T-helper 2 cell treated with Interferon-gamma antibody and Interleukin-4, amounts not matched to agents 100 ng/mL and 5 ng/mL, for 36 hours (primary cell): ENCODE measurements around the gene F12. TPM values are rescaled to one million over a fixed set of nuclear protein-coding genes. Genes with fewer than 3 reads are reported as not detected.

ENCODE experiments used
- intact Hi-C: fragments of 100-400 bp; cut with micrococcal nuclease; formaldehyde crosslinking; loops from one replicate; pipeline ENCODE4 v1.15.1; 2023
- total RNA-seq: library from RNA; stranded (reverse); gene quantifications from 2 replicates; pipeline ENCODE4 v1.2.3, GENCODE V29; 2022

F12 gene
- total RNA-seq, 1 donor from 2014 or later: 1.9 TPM

DNA sequence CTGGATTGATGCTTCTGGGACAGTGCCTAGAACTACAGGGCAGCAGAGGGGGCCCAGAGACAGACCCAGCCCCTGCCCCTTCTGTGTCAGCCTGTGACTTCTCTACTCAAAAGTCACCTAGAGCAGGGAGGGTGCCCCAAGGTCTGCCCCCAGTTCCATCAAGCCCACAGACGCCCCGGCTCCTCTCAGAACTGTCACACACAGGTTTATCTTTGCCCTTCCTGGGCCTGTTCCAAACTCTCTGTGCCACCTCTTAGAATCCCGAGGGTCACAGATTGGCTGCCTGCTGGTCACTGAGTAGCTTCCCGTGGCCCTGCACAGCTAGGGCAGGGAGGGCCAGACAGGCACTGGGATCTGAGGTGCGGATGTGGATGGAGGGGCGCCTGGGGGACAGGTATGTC is 49.9 kb downstream of the F12 start:
- intact Hi-C loops: loop anchor here (5.0 kb wide), 1 partner anchor 43 kb away; the partner anchor contains the start of gene PFN3

DNA sequence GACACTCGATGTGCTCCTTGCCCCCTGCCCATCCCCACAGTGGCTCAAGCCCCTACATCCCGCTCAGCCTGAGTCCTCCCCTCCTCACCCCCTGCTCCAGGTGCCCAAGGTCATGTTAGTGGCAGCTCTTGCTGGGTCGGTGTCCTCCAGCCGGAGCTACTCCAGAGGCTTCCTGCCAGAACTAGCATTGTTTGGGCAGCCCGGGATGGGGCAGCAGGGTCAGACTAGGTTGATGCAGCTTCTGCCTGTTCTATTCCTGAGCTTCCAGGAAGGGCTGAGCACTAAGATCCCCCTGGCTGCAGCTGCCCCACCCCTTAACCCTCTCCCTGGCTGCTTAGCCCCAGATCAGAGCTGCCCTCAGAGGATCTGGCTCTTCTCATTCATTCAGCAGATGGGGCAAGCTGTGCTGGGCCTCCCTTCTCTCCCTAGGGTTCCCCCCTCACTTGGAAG is 51.0 kb downstream of the F12 start:
- intact Hi-C loops: loop anchor here (5.0 kb wide), 1 partner anchor 44 kb away; the partner anchor contains the start of gene PFN3

DNA sequence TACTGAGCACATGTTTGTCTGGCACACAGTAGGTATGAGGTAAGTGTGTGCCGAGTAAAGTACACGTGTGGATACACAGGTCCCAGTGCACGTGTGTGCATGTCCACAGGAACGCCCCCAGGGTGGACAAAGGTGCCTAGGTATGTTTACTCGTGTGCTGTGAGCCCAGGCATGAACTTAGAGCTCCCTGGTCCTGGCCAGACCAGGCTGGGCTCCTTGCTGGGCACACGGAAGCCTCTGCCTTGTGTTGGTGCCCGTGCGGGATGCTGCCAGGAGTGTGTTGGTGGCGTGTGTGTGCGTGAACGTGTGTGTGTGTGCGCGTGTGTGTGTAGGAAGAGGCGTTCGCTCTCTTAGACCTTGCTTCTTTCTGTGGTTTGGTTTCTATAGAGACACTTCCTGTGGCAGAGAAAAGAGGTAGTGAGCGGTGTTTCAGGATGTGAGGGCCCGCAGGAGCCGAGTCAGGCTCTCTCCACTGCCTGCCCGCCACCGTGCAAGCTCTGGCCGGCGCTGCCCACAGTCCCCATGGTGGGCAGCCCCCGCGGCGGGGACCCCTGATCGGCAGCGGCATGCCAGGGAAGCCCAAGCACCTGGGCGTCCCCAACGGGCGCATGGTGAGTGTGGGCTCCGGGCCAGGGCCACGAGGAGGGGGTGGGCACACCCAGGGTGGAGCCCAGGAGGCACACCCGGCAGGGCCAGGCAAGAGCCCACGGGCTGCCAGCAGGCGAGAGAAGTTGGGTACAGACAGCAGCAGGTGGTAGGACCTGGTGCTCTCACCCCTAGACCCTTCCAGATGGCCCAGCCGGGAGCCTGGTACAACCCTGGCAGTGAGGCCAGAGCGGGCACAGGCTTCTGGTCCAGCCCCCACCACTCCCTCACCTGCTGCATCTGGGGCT is 51.7 kb downstream of the F12 start, which contains the start of gene RGS14:
Gene RGS14, plus strand, starts transcription at position 466 of the 893 bp plus-strand sequence. Its CDS starts 101 bp downstream, at position 567.
- intact Hi-C loops: loop anchor here (1.0 to 5.0 kb wide), 2 partner anchors 45 to 160 kb away; partner anchors contain the start of gene PFN3

DNA sequence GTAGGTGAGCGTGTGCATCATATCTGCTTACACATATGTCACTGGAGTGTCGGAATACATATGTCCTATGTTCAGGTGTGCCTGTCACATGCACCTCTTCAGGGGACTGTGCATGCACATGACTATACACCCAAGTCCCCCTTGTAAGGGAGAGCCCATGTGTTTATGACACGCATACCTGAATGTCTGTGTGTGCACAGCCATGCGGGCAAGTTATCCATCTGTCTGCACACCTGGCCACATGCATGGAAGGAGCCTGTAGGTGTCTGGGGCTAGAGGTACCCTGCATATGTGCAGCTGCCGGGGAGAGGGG is 52.3 kb downstream of the F12 start:
- intact Hi-C loops: loop anchor here (1.0 to 5.0 kb wide), 2 partner anchors 45 to 160 kb away; partner anchors contain the start of gene PFN3

DNA sequence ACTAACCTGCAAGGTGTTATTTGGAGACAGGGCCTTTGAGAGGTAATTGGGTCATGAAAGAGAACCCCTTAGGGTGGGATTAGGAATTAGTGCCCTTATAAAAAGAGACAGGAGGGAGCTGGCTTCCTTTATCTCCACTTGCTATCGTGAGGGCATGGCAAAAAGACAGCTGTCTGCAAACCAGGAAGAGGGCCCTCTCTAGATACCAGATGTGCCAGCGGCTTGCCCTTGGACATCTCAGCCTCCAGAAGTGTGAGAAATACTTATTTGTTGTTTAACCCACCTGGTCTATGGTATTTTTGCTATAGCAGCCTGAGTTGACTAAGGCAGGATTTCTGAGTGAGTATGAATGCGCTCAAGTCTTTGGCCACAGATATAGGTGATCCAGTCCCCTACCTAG is 52.6 kb downstream of the F12 start:
- intact Hi-C loops: loop anchor here (1.0 to 5.0 kb wide), 2 partner anchors 46 to 161 kb away; partner anchors contain the start of gene PFN3

DNA sequence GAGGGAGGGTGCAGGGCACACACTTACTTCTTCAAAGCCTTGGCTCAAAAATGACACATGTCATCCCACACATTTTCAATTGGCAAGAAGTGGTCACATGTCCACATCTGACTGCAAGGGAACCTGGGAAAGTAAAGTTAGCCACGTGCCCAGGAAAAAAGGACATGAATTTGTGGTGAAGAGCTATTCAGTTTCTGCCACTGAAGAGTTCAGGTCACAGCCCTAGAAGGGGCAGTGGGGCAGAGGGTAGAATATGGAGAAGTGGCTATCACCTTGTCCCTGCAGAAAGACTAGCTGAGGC is 53.5 kb downstream of the F12 start:
- intact Hi-C loops: loop anchor here (5.0 kb wide), 1 partner anchor 46 kb away; the partner anchor contains the start of gene PFN3

DNA sequence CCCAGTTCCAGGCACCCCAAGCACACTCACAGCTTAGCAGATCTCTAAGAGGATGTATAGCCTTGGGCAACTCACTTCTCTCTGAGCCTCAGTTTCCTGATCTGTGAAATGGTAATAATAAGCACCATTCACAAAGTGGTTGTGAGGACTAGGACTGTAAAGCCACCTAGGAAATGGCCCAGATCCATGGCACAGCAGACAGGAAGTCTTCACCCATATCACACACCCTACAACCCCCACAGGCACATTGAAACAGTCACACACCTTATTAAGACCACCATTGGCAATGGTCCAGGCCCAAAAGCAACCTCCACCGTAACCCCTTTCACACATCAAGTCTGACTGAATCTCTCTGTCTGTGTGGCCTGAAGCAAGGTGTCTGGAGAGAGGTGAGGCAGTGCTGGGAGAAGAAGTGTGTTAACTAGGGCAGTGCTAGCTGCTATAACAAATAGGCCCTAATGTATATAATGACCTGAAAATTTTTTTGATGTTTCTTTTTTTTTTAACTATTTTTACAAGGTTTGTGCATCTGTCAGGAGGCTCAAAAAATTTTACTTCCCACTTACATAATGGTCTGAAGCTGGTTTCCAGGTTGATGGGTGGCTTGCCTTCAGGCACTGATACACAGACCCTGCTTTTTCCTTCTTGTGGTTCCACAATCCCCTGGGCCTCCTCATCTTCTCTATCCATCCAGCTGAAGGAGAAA is 54.0 kb downstream of the F12 start:
- intact Hi-C loops: loop anchor here (5.0 kb wide), 1 partner anchor 47 kb away; the partner anchor contains the start of gene PFN3

DNA sequence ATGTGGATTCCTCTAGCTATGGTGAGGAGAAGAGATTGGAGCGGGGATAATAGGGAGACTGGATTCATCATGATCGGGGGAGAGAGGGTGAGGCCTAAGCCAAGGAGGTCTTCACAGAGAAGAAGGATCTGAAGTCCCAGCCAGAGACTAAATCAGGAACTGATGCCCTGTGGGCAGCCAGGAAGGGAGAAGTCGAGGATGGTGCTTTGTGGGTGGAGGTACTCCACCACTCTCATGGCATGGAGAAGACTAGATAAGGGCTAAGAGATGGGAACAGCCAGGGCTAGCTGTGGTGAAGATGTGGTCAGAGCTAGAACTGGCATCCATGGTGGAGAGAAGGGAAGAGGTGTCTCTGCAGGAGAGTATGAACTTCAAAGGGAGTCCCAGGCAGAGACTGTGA is 54.7 kb downstream of the F12 start:
- intact Hi-C loops: loop anchor here (5.0 kb wide), 1 partner anchor 48 kb away; the partner anchor contains the start of gene PFN3

DNA sequence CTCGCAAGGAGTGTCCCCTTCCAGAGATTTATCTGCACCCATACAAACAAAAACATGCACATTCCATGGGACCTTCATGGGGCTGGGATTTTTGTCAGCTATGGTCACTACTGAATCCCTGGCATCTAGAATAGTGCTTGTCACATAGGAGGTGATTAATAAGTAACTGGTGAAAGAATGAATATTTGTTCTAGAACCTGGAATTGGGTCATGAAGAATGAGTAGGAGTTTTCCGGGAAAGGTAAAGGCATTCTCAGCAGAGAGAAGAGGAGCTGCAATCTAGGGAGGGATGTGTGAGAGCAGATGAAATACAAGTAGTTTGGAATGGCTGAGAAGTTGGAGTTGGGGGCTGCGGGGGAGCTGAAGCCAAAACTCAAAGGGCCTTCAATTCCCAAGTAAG is 55.1 kb downstream of the F12 start:
- intact Hi-C loops: no loop called here

DNA sequence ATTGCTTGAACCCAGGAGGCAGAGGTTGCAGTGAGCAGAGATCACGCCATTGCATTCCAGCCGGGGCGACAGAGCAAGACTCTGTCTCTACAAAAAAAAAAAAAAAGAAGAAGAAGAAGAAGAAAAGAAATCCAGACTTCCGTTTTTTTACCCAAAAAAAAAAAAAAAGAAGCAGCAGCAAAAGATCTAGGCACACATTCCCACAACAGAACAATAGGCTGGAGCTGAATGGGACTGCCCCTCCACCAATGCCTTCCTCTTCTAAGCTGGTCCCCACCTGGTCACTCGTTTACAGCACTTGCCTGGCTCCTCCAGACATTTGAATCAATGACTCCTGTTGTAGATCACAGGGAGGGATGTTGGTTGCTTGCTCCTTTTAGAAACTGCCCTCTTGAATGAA is 56.3 kb downstream of the F12 start:
- intact Hi-C loops: no loop called here

Other genes with a start within 250 kb of the F12 start
- gene RAB24, start 105.8 kb downstream of the F12 start, total RNA-seq: 38.6 and 42.3 TPM in 2 replicates
- 189 TPM in 2 replicates for gene PRELID1, start 105.8 kb downstream of the F12 start, total RNA-seq
- gene MXD3, start 97.7 kb downstream of the F12 start, total RNA-seq: 49.7 and 52.2 TPM in 2 replicates
- 140 and 153 TPM in 2 replicates for gene LMAN2, start 57.9 kb downstream of the F12 start, total RNA-seq
- 101 and 105 TPM in 2 replicates for gene RGS14, start 51.6 kb downstream of the F12 start, total RNA-seq
- gene SLC34A1, start 25.1 kb downstream of the F12 start, total RNA-seq: 0.07 and 0.11 TPM in 2 replicates
- gene PFN3, start 8.9 kb downstream of the F12 start, total RNA-seq: not detected in 2 replicates
- gene GRK6, start 17.1 kb upstream of the F12 start, total RNA-seq: 232 and 239 TPM in 2 replicates
- 6.0 and 7.4 TPM in 2 replicates for gene PRR7, start 37.2 kb upstream of the F12 start, total RNA-seq
- 9.0 and 10.6 TPM in 2 replicates for gene DBN1, start 64.1 kb upstream of the F12 start, total RNA-seq
- gene PDLIM7, start 88.0 kb upstream of the F12 start, total RNA-seq: 43.7 and 48.3 TPM in 2 replicates
- gene DOK3, start 100.3 kb upstream of the F12 start, total RNA-seq: 5.3 and 5.4 TPM in 2 replicates
- 116 and 120 TPM in 2 replicates for gene DDX41, start 107.4 kb upstream of the F12 start, total RNA-seq
- 86.7 and 91.1 TPM in 2 replicates for gene FAM193B, start 145.0 kb upstream of the F12 start, total RNA-seq
- gene TMED9, start 182.6 kb upstream of the F12 start, total RNA-seq: 144 and 146 TPM in 2 replicates
- 22.4 and 25.0 TPM in 2 replicates for gene B4GALT7, start 190.6 kb upstream of the F12 start, total RNA-seq